HEK293 (cell line): Measurements from ENCODE around the gene IQCH.

ENCODE experiments used
- CTCF ChIA-PET: fragments of 350-600 bp; formaldehyde crosslinking; extraction: SDS; loops from one replicate; lab custom pipeline; 2021; ENCODE audit warnings: antibody characterized with exemption; lab: Yijun Ruan, JAX
- POLR2A ChIA-PET: fragments of 300-600 bp; formaldehyde crosslinking; extraction: SDS; loops from one replicate; lab custom pipeline; 2020; ENCODE audit warnings: antibody characterized with exemption, inconsistent platforms; lab: Yijun Ruan, JAX
- H3K27ac ChIP-seq: fragments of 200-500 bp; sonication (Bioruptor generic); 2 replicates; pipeline ENCODE4 v1.5.1; 2014; ENCODE audit warnings: low read depth, low read length, control low read depth, inconsistent platforms; ENCODE audit errors: extremely low read depth
- H3K36me3 ChIP-seq, 2 experiments: fragments of 200-500 bp in 1 of 2; sonication (Bioruptor generic) in 1 of 2; 1 replicate in 1 of 2; 2 replicates in 1 of 2; pipeline ENCODE4 v1.5.1; 2014 to 2017; ENCODE audit warnings: inconsistent platforms in 2 of 2, low read length in 2 of 2; ENCODE audit not compliant: control insufficient read depth in 2 of 2, insufficient read depth in 1 of 2
- H3K4me1 ChIP-seq: fragments of 200-500 bp; sonication (Bioruptor generic); 2 replicates; pipeline ENCODE4 v1.5.1; 2014; ENCODE audit warnings: mild to moderate bottlenecking, low read length, inconsistent platforms; ENCODE audit not compliant: control insufficient read depth, insufficient read depth
- H3K4me3 ChIP-seq: 2 replicates; pipeline ENCODE4 v1.5.1; 2011; ENCODE audit warnings: low read depth, mild to moderate bottlenecking, control low read depth, low read length, moderate library complexity
- H3K9me3 ChIP-seq: fragments of 200-500 bp; sonication (Bioruptor generic); 2 replicates; pipeline ENCODE4 v1.5.1; 2014; ENCODE audit warnings: low read depth, low read length, inconsistent platforms; ENCODE audit not compliant: control insufficient read depth, insufficient read depth
- HOXA7 ChIP-seq: sonication (generic); formaldehyde crosslinking; IDR thresholded peaks from 2 replicates; pipeline ENCODE4 v1.8.1; 2022; ENCODE audit warnings: missing genetic modification reagents, borderline replicate concordance
- HOXD13 ChIP-seq: sonication (generic); formaldehyde crosslinking; IDR thresholded peaks from 2 replicates; pipeline ENCODE4 v1.8.0; 2022; ENCODE audit warnings: missing genetic modification reagents, borderline replicate concordance
- IKZF3 ChIP-seq: fragments of 450-650 bp; IDR thresholded peaks from 2 replicates; pipeline ENCODE4 v1.5.0; 2018; ENCODE audit warnings: missing biosample characterization, mild to moderate bottlenecking, missing genetic modification characterization, moderate library complexity
- KLF10 ChIP-seq: fragments of 450-650 bp; IDR thresholded peaks from 2 replicates; pipeline ENCODE4 v1.5.1; 2018; ENCODE audit warnings: missing biosample characterization, mild to moderate bottlenecking, missing genetic modification characterization
- KLF16 ChIP-seq: fragments of 450-650 bp; formaldehyde crosslinking; IDR thresholded peaks from 2 replicates; pipeline ENCODE4 v1.5.1; 2017; ENCODE audit warnings: missing biosample characterization, missing genetic modification characterization
- KLF7 ChIP-seq: fragments of 450-650 bp; formaldehyde crosslinking; IDR thresholded peaks from 2 replicates; pipeline ENCODE4 v1.5.1; 2016; ENCODE audit warnings: missing biosample characterization, missing genetic modification characterization, borderline replicate concordance
- MZF1 ChIP-seq: fragments of 450-650 bp; formaldehyde crosslinking; IDR thresholded peaks from 2 replicates; pipeline ENCODE4 v1.5.1; 2017; ENCODE audit warnings: missing biosample characterization, missing genetic modification characterization, borderline replicate concordance
- OVOL3 ChIP-seq: fragments of 450-650 bp; formaldehyde crosslinking; IDR thresholded peaks from 2 replicates; pipeline ENCODE4 v1.5.1; 2016; ENCODE audit warnings: missing biosample characterization, missing genetic modification characterization
- RBAK ChIP-seq: fragments of 450-650 bp; formaldehyde crosslinking; IDR thresholded peaks from 2 replicates; pipeline ENCODE4 v1.5.1; 2016; ENCODE audit warnings: missing biosample characterization, missing genetic modification characterization
- SETDB1 ChIP-seq: IDR thresholded peaks from one replicate; pipeline ENCODE4 v1.6.1; 2017; ENCODE audit warnings: mild to moderate bottlenecking, low read length, moderate library complexity, mixed read lengths; ENCODE audit not compliant: insufficient read length
- ZBTB21 ChIP-seq: fragments of 450-650 bp; formaldehyde crosslinking; IDR thresholded peaks from 2 replicates; pipeline ENCODE4 v1.5.1; 2017; ENCODE audit warnings: missing biosample characterization, missing genetic modification characterization
- ZFHX2 ChIP-seq: fragments of 450-650 bp; formaldehyde crosslinking; conservative IDR thresholded peaks from 2 replicates; pipeline ENCODE4 v1.5.1; 2016; ENCODE audit warnings: missing biosample characterization, missing genetic modification characterization
- ZNF10 ChIP-seq: fragments of 450-650 bp; formaldehyde crosslinking; IDR thresholded peaks from 2 replicates; pipeline ENCODE4 v1.5.1; 2017; ENCODE audit warnings: missing biosample characterization, missing genetic modification characterization
- ZNF114 ChIP-seq: fragments of 450-650 bp; formaldehyde crosslinking; IDR thresholded peaks from 2 replicates; pipeline ENCODE4 v1.5.0; 2017; ENCODE audit warnings: missing biosample characterization, missing genetic modification characterization
- ZNF132 ChIP-seq: fragments of 450-650 bp; formaldehyde crosslinking; IDR thresholded peaks from 2 replicates; pipeline ENCODE4 v1.5.1; 2017; ENCODE audit warnings: missing biosample characterization, missing genetic modification characterization, borderline replicate concordance
- ZNF211 ChIP-seq: fragments of 450-650 bp; formaldehyde crosslinking; IDR thresholded peaks from 2 replicates; pipeline ENCODE4 v1.5.1; 2016; ENCODE audit warnings: low read depth, missing biosample characterization, missing genetic modification characterization
- ZNF366 ChIP-seq: fragments of 450-650 bp; formaldehyde crosslinking; conservative IDR thresholded peaks from 2 replicates; pipeline ENCODE4 v1.5.1; 2016; ENCODE audit warnings: missing biosample characterization, missing genetic modification characterization
- ZNF423 ChIP-seq: fragments of 450-650 bp; formaldehyde crosslinking; IDR thresholded peaks from 2 replicates; pipeline ENCODE4 v1.5.1; 2016; ENCODE audit warnings: missing biosample characterization, missing genetic modification characterization
- ZNF529 ChIP-seq: fragments of 450-650 bp; formaldehyde crosslinking; IDR thresholded peaks from 2 replicates; pipeline ENCODE4 v1.5.1; 2017; ENCODE audit warnings: missing genetic modification characterization, missing biosample characterization; ENCODE audit not compliant: insufficient replicate concordance
- ZNF768 ChIP-seq: fragments of 450-650 bp; formaldehyde crosslinking; IDR thresholded peaks from 2 replicates; pipeline ENCODE4 v1.5.1; 2018; ENCODE audit warnings: missing biosample characterization, mild to moderate bottlenecking, missing genetic modification characterization
- ZNF837 ChIP-seq: fragments of 450-650 bp; formaldehyde crosslinking; IDR thresholded peaks from 2 replicates; pipeline ENCODE4 v1.5.1; 2016; ENCODE audit warnings: missing biosample characterization, missing genetic modification characterization
- TF ChIP-seq, protein P1 (sequence below): fragments of 450-650 bp; formaldehyde crosslinking; conservative IDR thresholded peaks from 2 replicates; pipeline ENCODE4 v1.5.1; 2016; ENCODE audit warnings: low read depth, missing biosample characterization, missing genetic modification characterization
- TF ChIP-seq, protein P2 (sequence below): fragments of 450-650 bp; formaldehyde crosslinking; IDR thresholded peaks from 2 replicates; pipeline ENCODE4 v1.5.1; 2016; ENCODE audit warnings: missing biosample characterization, missing genetic modification characterization

The IQCH gene

DNA sequence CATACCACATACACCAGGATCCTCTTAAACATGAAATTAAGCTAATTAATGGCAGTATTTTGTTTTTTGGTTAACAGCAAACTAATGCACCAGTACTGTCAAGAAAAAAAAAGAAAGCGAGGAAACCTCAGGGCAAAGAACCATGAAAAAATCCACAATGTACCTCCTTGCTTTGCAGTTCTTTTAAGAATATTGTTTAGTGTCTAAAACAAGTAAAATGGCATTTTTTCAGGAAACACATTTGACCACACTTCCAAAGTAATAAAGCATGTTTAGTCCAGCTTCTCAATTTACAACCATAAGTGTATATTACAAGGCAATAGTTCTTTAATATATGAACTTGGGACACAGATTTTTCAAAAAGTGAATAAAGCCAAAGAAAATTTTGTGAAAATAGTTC, 26.7 kb upstream of the IQCH start:
- Histone ChIP-seq H3K36me3 (peaks cover 28 to 39% of the 10 kb centered on the region in 2 experiments), H3K27ac (no peak overlapping the region), H3K9me3 (no peaks in the 10 kb centered on the region), H3K4me3 (no peak overlapping the region), H3K4me1 (no peaks in the 10 kb centered on the region)
- TF ChIP-seq ZNF114 (no peak), IKZF3 (tag by site-specific recombination) (no peak), ZNF529 (no peak), HOXA7 (CRISPR knock-in tag) (no peak), KLF16 (tag by site-specific recombination) (no peak), ZNF366 (tag by site-specific recombination) (no peak), ZNF132 (tag by site-specific recombination) (no peak), ZNF10 (tag by site-specific recombination) (no peak), ZNF423 (tag by site-specific recombination) (no peak), KLF7 (tag by site-specific recombination) (no peak), ZNF768 (tag by site-specific recombination) (no peak), ZNF211 (tag by site-specific recombination) (no peak), ZBTB21 (tag by site-specific recombination) (no peak), ZFHX2 (tag by site-specific recombination) (no peak), ZNF837 (no peak), MZF1 (no peak), OVOL3 (tag by site-specific recombination) (no peak), RBAK (tag by site-specific recombination) (no peak)
- TF ChIP-seq, protein P1, sequence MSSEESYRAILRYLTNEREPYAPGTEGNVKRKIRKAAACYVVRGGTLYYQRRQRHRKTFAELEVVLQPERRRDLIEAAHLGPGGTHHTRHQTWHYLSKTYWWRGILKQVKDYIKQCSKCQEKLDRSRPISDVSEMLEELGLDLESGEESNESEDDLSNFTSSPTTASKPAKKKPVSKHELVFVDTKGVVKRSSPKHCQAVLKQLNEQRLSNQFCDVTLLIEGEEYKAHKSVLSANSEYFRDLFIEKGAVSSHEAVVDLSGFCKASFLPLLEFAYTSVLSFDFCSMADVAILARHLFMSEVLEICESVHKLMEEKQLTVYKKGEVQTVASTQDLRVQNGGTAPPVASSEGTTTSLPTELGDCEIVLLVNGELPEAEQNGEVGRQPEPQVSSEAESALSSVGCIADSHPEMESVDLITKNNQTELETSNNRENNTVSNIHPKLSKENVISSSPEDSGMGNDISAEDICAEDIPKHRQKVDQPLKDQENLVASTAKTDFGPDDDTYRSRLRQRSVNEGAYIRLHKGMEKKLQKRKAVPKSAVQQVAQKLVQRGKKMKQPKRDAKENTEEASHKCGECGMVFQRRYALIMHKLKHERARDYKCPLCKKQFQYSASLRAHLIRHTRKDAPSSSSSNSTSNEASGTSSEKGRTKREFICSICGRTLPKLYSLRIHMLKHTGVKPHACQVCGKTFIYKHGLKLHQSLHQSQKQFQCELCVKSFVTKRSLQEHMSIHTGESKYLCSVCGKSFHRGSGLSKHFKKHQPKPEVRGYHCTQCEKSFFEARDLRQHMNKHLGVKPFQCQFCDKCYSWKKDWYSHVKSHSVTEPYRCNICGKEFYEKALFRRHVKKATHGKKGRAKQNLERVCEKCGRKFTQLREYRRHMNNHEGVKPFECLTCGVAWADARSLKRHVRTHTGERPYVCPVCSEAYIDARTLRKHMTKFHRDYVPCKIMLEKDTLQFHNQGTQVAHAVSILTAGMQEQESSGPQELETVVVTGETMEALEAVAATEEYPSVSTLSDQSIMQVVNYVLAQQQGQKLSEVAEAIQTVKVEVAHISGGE (tag by site-specific recombination), result no peak
- TF ChIP-seq, protein P2, sequence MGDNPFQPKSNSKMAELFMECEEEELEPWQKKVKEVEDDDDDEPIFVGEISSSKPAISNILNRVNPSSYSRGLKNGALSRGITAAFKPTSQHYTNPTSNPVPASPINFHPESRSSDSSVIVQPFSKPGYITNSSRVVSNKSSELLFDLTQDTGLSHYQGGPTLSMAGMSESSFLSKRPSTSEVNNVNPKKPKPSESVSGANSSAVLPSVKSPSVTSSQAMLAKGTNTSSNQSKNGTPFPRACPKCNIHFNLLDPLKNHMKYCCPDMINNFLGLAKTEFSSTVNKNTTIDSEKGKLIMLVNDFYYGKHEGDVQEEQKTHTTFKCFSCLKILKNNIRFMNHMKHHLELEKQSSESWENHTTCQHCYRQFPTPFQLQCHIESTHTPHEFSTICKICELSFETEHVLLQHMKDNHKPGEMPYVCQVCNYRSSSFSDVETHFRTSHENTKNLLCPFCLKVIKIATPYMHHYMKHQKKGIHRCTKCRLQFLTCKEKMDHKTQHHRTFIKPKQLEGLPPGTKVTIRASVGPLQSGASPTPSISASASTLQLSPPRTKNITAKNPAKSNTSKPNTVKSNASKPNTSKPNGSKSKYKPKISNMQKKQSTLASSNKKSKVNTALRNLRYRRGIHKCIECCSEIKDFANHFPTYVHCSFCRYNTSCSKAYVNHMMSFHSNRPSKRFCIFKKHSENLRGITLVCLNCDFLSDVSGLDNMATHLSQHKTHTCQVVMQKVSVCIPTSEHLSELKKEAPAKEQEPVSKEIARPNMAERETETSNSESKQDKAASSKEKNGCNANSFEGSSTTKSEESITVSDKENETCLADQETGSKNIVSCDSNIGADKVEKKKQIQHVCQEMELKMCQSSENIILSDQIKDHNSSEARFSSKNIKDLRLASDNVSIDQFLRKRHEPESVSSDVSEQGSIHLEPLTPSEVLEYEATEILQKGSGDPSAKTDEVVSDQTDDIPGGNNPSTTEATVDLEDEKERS, result no peak
- ChIA-PET POLR2A (no interaction called here), CTCF (interaction anchor here (1.0 kb wide), 1 partner anchor 12 kb away, joined by 3 read pairs; no protein-coding TSS in a partner anchor)

DNA sequence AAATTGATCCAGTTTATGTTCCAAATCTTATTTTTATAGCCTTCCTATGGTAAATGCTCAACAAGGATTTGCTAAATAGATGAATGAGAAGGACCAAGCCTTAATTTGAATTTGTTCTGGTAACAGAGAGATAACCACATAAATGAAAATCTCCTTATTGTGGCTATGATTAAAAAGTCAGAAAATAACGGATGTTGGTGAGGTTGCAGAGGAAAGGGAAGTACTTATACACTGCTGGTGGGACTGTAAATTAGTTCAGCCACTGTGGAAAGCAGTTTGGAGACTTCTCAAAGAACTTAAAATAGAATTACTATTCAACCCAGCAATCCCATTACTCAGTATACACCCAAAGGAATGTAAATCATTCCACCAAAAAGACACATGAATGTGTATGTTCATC, 26.3 kb upstream of the IQCH start:
- H3K27ac ChIP-seq, result no peak overlapping the region
- H3K4me3 ChIP-seq, result no peak overlapping the region
- TF ChIP-seq SETDB1 (no peak), ZNF423 (tag by site-specific recombination) (no peak), ZNF366 (tag by site-specific recombination) (no peak), KLF10 (no peak), KLF16 (tag by site-specific recombination) (no peak), HOXD13 (CRISPR knock-in tag) (no peak), ZNF529 (no peak)
- TF ChIP-seq, all 188 proteins: peak for 0
- Histone ChIP-seq H3K9me3 (no peaks in the 10 kb centered on the region), H3K36me3 (peaks cover 32 to 43% of the 10 kb centered on the region in 2 experiments), H3K4me1 (no peaks in the 10 kb centered on the region)
- ChIA-PET POLR2A (no interaction called here), CTCF (interaction anchor here (0.6 kb wide), 1 partner anchor 17 kb away, joined by 3 read pairs; no protein-coding TSS in a partner anchor)
